HK-2 (cell line): ENCODE measurements around the gene MAP1B.
"Not testable (repeated sequence)": the region's sequence is repeated elsewhere in the genome, so short reads cannot be mapped to it uniquely, and the experiment has no call there.

Experiments
- DNase-seq: peaks from one replicate; pipeline ENCODE4 v3.0.0-alpha.2; 2018; ENCODE audit not compliant: unreplicated experiment

MAP1B gene

DNA sequence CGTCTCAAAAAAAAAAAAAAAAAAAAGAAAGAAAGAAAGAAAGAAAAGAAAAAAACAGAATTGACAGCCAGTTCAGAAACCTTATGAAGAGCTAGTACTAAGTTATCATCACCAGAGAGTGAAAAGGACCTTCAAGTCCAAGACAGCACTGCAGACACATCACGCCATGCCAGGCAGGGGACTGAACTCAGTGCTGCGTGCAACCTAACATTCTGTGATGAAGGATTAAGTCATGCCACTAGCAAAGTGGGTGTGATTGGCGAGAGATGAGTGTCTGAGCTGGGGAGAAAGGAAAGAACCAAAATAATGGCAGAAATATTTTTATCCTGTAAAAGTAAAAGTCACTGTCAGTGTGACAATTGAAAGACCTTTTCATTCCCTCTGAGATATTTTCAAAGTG lies 54.7 kb downstream of the MAP1B start:
- no peak for DNase-seq

- no peak for DNase-seq
Measured at GRCh38 chr5:72163349-72163983, 56.2 kb downstream of the MAP1B start.

DNA sequence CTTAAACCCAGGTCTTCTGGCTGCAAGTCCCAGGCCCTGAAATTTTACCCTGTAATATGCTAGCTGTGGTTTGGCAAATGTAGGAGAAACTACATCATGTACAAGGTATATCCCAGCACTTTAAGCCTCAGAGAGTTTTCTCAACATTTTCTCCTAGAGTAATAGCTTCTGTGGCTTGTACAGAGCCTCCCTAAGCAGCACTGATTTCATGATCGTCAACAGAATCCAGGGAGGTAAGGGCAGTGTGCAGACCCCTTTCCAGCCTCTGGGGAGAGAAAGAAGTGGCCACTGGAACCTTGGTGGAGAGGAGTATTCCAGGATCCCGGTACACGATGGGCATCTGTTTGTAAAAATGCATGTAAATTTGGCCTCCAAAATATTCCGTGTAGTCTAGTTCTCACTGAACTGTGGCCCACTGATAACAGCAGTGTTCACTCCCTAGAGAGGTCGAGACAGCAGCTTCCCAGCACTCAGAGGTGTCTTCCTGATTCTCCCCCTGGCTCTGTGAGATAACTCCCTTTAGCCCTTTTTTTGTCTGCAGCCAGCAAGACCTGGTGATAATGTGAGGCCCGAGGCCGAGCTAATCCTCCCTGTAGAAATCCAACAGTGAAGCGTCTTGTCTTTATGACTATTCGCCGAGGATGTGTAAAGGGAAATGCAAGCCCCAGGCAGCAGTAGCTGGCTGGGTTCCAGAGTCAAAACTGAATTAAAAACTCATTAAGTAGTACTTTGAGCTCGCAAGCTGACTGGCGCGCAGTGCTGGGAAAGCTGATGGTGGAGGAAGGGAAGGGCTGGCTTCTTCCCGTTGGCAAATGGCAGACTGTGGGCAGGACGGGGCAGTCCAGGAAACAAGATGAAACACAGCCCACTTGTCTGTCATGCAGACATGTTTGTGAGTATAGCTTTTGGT lies 59.0 kb downstream of the MAP1B start:
- no peak for DNase-seq

GRCh38 chr5:72167257-72167656 lies 60.0 kb downstream of the MAP1B start:
- no peak for DNase-seq

DNA sequence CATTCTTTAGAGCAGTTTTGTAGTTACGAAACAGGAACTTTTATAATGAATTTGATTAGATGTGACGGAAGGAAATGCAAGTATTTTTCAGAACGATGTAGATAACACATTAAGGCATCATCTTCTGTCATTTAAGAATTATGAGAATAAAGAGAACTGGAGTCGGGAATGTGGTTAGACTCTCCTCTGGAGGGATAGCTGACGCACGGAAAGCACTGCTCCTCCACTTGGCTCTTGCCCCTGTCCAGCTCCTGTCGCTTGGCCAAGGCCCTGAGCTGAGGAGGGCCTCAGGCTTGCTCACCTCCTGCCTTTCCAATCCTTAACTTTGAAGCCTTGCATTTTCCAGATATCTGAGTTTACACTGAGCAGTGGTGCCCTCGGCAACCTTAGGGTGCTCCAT lies 60.5 kb downstream of the MAP1B start:
- DNase-seq: no peak

DNA sequence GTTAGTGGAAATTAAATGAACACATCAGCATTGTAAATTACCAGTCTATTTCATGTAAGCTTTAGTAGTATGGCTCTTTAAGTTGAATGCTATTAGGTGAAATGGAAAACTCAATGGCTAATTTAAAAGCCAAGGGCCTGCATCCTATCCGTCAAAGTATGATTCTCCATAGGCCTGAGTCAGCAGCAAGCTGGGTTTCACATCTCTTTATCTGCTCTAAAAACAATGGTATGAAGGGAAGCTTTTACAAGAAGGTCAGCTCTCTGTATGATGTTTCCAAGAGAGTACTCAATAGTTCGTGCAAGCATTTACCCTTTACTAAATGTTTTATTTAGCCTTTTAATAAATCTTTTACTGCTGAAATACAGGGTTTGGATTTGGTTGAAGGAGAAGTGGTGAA lies 62.8 kb downstream of the MAP1B start:
- no peak for DNase-seq

GRCh38 chr5:72171181-72171580 lies 63.9 kb downstream of the MAP1B start:
- DNase-seq: not testable (repeated sequence)

DNA sequence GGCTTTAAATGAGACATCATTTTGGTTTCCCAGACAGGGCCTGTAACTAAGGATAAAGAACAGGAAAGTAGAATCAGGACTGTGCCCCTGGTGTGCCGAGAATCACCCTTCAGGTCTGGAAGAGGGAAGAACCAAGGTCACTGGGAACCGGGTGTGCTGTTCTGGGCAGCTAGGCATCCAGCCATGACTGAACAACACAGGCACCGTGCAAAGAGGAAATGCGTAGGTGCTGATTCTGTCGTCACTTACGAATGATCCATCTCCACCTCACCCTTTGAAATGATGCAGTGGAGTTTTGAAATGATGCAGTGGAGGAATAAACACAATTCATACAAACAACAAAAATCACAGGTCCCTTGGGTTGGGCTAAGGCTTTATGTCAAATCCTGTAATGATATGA lies 64.4 kb downstream of the MAP1B start:
- DNase-seq: no peak

GRCh38 chr5:72172786-72173185 lies 65.5 kb downstream of the MAP1B start:
- no peak for DNase-seq

- no peak for DNase-seq
Measured at GRCh38 chr5:72177538-72177937, 70.3 kb downstream of the MAP1B start.

DNA sequence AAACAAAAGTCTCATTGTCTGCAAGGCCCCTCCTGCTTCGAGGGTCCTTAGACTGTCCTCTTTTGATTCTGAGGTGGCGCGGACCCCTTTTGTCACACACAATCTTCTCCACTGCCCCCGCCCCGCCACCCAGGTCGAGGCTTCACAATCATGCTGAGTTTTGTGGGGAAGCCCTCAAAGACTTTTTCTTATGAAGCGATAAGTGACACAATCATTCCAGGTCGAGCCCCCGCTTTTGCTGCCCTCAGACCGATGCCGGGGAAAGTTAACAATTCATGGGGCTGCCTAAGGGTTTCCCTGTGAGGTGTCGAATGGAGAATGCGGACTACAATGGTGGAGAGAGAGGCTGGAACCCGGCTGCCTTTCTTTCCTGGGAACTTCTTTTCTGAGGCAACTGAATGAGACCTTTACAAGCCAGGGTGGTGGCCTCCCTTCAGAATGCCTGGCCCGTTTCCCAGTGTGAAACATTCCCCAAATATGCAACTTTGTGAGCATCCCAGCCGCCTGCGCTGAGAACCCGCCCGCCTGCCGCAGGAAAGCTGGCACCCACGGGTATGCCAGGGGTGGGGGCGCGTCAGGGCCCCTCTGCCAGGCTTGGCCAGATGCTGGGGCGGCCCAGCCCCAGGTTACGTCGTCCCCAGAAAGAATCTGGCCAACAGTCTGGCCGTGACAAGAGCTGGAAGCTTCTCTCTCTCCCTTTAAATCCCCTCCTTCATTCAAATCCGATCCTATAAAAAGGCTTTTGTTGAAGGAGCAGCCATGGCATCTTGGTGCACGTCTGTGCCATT lies 71.9 kb downstream of the MAP1B start:
- no peak for DNase-seq

GRCh38 chr5:72179816-72180440 lies 72.7 kb downstream of the MAP1B start:
- no peak for DNase-seq

DNA sequence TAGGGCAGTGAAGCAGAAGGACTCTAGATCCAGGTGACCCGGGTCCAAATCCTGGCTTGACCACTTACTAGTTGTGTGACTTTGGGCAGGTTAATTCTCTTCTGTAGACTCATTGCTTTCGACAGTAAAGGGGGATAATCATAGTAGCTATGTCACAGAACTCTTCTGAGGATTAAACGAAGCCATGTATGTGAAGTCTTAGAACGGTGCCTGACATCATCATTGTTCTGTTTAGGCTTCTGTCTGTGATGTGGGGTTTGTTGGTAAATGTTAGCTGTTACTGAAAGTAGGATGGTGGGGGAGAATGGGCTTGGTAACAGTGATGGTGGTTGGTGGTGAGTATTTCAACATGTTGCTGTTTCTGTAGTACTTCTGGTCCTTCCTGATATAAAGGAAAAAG lies 73.7 kb downstream of the MAP1B start:
- DNase-seq: no peak

DNA sequence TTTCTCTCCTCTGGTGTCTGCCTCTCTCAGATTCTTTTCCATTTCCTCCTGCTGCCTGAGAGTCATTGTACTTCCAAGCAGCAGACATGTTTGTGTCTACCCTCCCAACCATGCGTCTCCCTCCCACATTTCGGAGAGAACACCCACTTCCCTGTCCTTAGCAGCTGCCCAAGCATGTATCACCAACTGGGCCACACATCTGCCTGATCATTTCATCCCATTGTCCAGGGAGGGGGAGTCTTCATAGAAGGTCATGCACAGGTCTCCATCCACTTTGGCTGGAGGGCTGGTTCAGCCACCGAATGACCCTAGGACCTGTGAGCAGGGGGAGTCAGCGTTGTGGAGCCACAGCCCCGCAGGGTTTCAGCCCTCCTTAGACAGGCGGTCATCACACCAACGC lies 75.4 kb downstream of the MAP1B start:
- no peak for DNase-seq

GRCh38 chr5:72183101-72183520 lies 75.8 kb downstream of the MAP1B start:
- DNase-seq: no peak

DNA sequence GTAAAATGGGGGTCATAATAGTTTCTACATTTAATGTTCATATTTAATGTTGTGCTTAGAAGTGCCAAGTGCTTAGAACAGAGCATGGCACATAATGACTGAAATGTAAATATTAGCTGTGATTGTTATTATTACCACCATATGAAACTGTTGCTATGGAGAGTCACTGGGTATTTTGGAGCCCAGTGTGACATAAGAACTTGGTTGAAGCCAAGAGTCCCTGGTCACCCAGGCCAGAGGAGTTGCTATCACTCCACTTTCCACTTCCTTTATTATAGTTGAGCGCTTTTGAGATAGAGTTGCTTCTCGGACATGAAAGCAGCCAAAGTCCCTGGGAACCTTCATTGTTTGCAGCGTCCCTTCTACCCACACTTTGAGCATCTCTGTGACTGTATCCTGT lies 77.1 kb downstream of the MAP1B start:
- no peak for DNase-seq

- DNase-seq: no peak
Measured at GRCh38 chr5:72185496-72186329, 78.4 kb downstream of the MAP1B start.

DNA sequence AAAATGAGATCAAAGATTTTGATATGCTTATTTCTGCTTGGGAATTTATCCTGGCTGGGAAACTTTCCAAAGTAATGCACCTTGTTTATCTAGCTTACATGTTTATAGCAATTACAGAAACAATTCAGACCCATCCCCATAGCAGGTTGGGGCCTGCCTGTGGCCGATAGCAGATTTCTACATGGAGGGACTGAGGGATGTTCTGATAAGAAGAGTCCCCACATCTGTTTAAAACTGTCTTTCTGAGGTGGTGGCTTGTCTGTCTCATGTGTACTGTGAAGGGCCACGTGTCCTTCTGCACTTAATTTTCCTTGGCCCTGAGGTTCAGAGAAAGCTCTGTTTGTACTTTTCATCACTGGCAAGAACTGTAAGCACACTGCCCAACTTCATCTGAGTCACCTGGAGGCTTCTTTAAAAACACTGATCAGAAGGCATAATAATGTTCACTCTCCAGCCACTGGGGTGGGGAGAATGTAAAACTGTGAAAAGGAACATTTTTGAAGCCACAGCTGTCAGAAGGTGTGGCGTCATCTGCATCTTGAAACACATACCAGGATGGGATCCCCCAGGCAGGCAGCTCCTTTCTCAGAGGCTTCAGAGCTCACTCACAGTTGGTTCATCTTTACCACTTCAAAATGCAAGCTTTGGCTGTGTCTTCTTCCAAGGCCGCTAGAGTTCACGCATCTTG lies 80.3 kb downstream of the MAP1B start:
- no peak for DNase-seq

DNA sequence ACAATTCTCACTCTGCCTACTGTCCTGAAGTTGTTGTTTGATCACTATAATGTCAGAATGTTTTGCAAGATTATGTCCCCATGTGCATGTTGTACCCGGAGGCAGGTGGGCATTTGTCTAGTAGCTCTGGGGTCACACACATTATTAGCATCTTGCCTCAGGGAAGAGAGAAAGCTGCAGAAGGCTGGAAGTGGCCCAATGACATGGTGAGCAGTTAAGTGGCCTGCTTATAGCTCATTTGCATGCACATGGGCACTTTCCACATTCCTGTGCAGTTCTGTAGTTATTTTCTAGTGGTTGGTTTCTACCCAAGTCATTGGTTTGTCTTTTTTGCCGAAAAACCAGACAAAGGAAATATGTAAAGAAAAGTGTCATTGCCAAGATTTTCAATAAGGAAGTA lies 80.9 kb downstream of the MAP1B start:
- DNase-seq: no peak

- DNase-seq: no peak
Measured at GRCh38 chr5:72189146-72189545, 81.9 kb downstream of the MAP1B start.

DNA sequence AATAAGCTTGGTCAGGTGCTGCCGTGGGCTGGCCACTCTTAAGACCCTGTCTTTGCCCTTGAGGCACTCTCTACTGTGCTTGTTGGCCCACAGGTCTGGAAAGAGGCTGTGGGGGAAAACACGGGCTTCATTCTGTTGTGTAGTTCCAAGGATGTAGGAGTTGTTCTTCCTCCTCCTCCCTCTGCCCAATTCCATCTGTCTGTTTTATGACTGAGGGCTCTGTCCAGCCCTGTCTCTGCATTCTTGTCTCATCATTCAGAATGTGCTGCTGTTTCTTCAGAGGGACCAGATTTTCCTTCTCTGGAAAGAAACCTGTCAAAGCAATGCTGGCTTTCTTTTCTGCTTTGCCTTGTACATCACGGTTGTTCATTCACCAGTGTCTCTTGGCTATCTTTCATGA lies 84.1 kb downstream of the MAP1B start:
- DNase-seq: no peak
